SK-N-SH treated with all-trans-retinoic acid at 6 μM for 48 hours (cell line): Measurements from ENCODE around the gene HJV.

Experiments
- ATAC-seq: fragments of 200-7000 bp; cut with Tn5 transposase; 3 replicates; pipeline ENCODE4 v1.9.1; 2020; ENCODE audit warnings: mild to moderate bottlenecking, moderate library complexity
- ARNTL ChIP-seq: fragments of 450-650 bp; formaldehyde crosslinking; IDR thresholded peaks from 2 replicates; pipeline ENCODE4 v1.5.0; 2020; ENCODE audit warnings: low read depth, mild to moderate bottlenecking, moderate library complexity, borderline replicate concordance
- BACH2 ChIP-seq: fragments of 250-450 bp; sonication (Bioruptor Pico); IDR thresholded peaks from 2 replicates; pipeline ENCODE4 v1.9.0; 2021; ENCODE audit warnings: mild to moderate bottlenecking, borderline replicate concordance
- CREB5 ChIP-seq: fragments of 250-450 bp; sonication (Bioruptor Pico); IDR thresholded peaks from 2 replicates; pipeline ENCODE4 v1.5.1; 2020; ENCODE audit warnings: low read depth, mild to moderate bottlenecking, moderate library complexity
- CSDC2 ChIP-seq: fragments of 250-450 bp; sonication (Bioruptor Pico); IDR thresholded peaks from 2 replicates; pipeline ENCODE4 v1.5.0; 2020; ENCODE audit warnings: mild to moderate bottlenecking, moderate library complexity
- CSRNP3 ChIP-seq: fragments of 250-450 bp; sonication (Bioruptor Pico); IDR thresholded peaks from 2 replicates; pipeline ENCODE4 v1.5.1; 2021; ENCODE audit warnings: mild to moderate bottlenecking, moderate library complexity
- ESRRG ChIP-seq: fragments of 250-450 bp; sonication (Bioruptor Pico); IDR thresholded peaks from 2 replicates; pipeline ENCODE4 v1.6.1; 2021; ENCODE audit warnings: mild to moderate bottlenecking
- GLIS3 ChIP-seq: fragments of 250-450 bp; sonication (Bioruptor Pico); IDR thresholded peaks from 2 replicates; pipeline ENCODE4 v1.5.0; 2020; ENCODE audit warnings: mild to moderate bottlenecking, moderate library complexity
- OSR1 ChIP-seq: fragments of 250-450 bp; sonication (Bioruptor Pico); IDR thresholded peaks from 2 replicates; pipeline ENCODE4 v1.8.0; 2022; ENCODE audit warnings: moderate library complexity, mild to moderate bottlenecking, inconsistent platforms
- PATZ1 ChIP-seq: fragments of 250-450 bp; sonication (Bioruptor Pico); IDR thresholded peaks from 2 replicates; pipeline ENCODE4 v1.8.0; 2020; ENCODE audit warnings: mild to moderate bottlenecking, moderate library complexity, borderline replicate concordance
- POU6F1 ChIP-seq: fragments of 250-450 bp; sonication (Bioruptor Pico); IDR thresholded peaks from 2 replicates; pipeline ENCODE4 v1.8.0; 2021; ENCODE audit warnings: low read depth, mild to moderate bottlenecking, moderate library complexity, borderline replicate concordance
- PPARA ChIP-seq: fragments of 250-450 bp; sonication (Bioruptor Pico); IDR thresholded peaks from 2 replicates; pipeline ENCODE4 v1.5.0; 2020; ENCODE audit warnings: mild to moderate bottlenecking, borderline replicate concordance
- RARB ChIP-seq: fragments of 250-450 bp; sonication (Bioruptor Pico); IDR thresholded peaks from 2 replicates; pipeline ENCODE4 v1.8.0; 2021; ENCODE audit warnings: mild to moderate bottlenecking, moderate library complexity
- SNAI2 ChIP-seq: fragments of 250-450 bp; sonication (Bioruptor Pico); IDR thresholded peaks from 2 replicates; pipeline ENCODE4 v1.5.0; 2020; ENCODE audit warnings: mild to moderate bottlenecking, moderate library complexity
- TCF4 ChIP-seq: fragments of 250-450 bp; sonication (Bioruptor Pico); IDR thresholded peaks from 2 replicates; pipeline ENCODE4 v1.8.0; 2021; ENCODE audit warnings: mild to moderate bottlenecking, moderate library complexity, borderline replicate concordance
- TOX ChIP-seq: fragments of 250-450 bp; sonication (Bioruptor Pico); IDR thresholded peaks from 2 replicates; pipeline ENCODE4 v1.8.0; 2021; ENCODE audit warnings: mild to moderate bottlenecking, moderate library complexity, borderline replicate concordance
- TSHZ2 ChIP-seq: fragments of 250-450 bp; sonication (Bioruptor Pico); IDR thresholded peaks from 2 replicates; pipeline ENCODE4 v1.5.0; 2020; ENCODE audit warnings: mild to moderate bottlenecking, moderate library complexity
- ZC3H10 ChIP-seq: fragments of 250-450 bp; sonication (Bioruptor Pico); IDR thresholded peaks from 2 replicates; pipeline ENCODE4 v1.5.1; 2021; ENCODE audit warnings: mild to moderate bottlenecking, moderate library complexity
- ZFP3 ChIP-seq: fragments of 250-450 bp; sonication (Bioruptor Pico); IDR thresholded peaks from 2 replicates; pipeline ENCODE4 v1.5.0; 2020; ENCODE audit warnings: mild to moderate bottlenecking, moderate library complexity
- ZFP30 ChIP-seq: fragments of 450-650 bp; formaldehyde crosslinking; IDR thresholded peaks from 2 replicates; pipeline ENCODE4 v1.5.0; 2022; ENCODE audit warnings: mild to moderate bottlenecking, moderate library complexity
- ZNF565 ChIP-seq: fragments of 450-650 bp; formaldehyde crosslinking; conservative IDR thresholded peaks from 2 replicates; pipeline ENCODE4 v1.5.0; 2020; ENCODE audit warnings: low read depth, mild to moderate bottlenecking, moderate library complexity
- ZNF70 ChIP-seq: fragments of 450-650 bp; formaldehyde crosslinking; IDR thresholded peaks from 2 replicates; pipeline ENCODE4 v1.5.0; 2020; ENCODE audit warnings: mild to moderate bottlenecking, moderate library complexity
- ZNF8 ChIP-seq: fragments of 450-650 bp; formaldehyde crosslinking; IDR thresholded peaks from 2 replicates; pipeline ENCODE4 v1.5.0; 2020; ENCODE audit warnings: mild to moderate bottlenecking, moderate library complexity

HJV gene

GRCh38 chr1:145974721-145975120 is 46.8 kb downstream of the HJV start:
- ATAC-seq = no peak
- TF ChIP-seq BACH2 (CRISPR knock-in tag) (no peak), POU6F1 (no peak), ARNTL (CRISPR knock-in tag) (no peak), CSRNP3 (no peak), GLIS3 (CRISPR knock-in tag) (no peak), TSHZ2 (no peak), PPARA (CRISPR knock-in tag) (no peak), RARB (CRISPR knock-in tag) (no peak), CREB5 (CRISPR knock-in tag) (no peak), TOX (CRISPR knock-in tag) (no peak), ZNF8 (CRISPR knock-in tag) (no peak), ESRRG (CRISPR knock-in tag) (no peak), CSDC2 (CRISPR knock-in tag) (no peak), ZFP30 (no peak), SNAI2 (no peak), TCF4 (no peak), OSR1 (CRISPR knock-in tag) (no peak), PATZ1 (CRISPR knock-in tag) (no peak), ZC3H10 (no peak)
- TF ChIP-seq, all 23 proteins: peak for 0

- ATAC-seq = no peak
- TF ChIP-seq ARNTL (CRISPR knock-in tag) = no peak
- no peak for TF ChIP-seq SNAI2
- TF ChIP-seq OSR1 (CRISPR knock-in tag) = no peak
- TF ChIP-seq PATZ1 (CRISPR knock-in tag) = no peak
- no peak for TF ChIP-seq ZFP30
- TF ChIP-seq RARB (CRISPR knock-in tag) = no peak
- TF ChIP-seq ZNF565 (CRISPR knock-in tag) = no peak
- TF ChIP-seq BACH2 (CRISPR knock-in tag) = no peak
- no peak for TF ChIP-seq ZNF8 (CRISPR knock-in tag)
- no peak for TF ChIP-seq TSHZ2
- TF ChIP-seq POU6F1 = no peak
- TF ChIP-seq ZFP3 (CRISPR knock-in tag) = no peak
- TF ChIP-seq TCF4 = no peak
- no peak for TF ChIP-seq TOX (CRISPR knock-in tag)
- TF ChIP-seq CREB5 (CRISPR knock-in tag) = no peak
- TF ChIP-seq PPARA (CRISPR knock-in tag) = no peak
- TF ChIP-seq ZNF70 (CRISPR knock-in tag) = no peak
Measured at GRCh38 chr1:145972580-145972979, 49.0 kb downstream of the HJV start.
